Measurements from ENCODE around the gene TMSB10. TPM values are rescaled to one million over a fixed set of nuclear protein-coding genes. Genes with fewer than 3 reads are reported as not detected.

TMSB10 gene
- total RNA-seq (2022; extraction: Qiagen RNA extraction): 9,999 to 13,018 TPM (median 10,590 TPM) in 5 replicates

GRCh38 chr2:84905181-84906107, at the start of gene TMSB10:
TMSB10 (plus strand) TSS chr2:84905656.

GRCh38 chr2:84880645-84881521, 24.6 kb upstream of the TMSB10 start, which contains the start of gene TRABD2A:
TRABD2A (minus strand) TSS chr2:84881084; CDS start chr2:84881039, 45 bp downstream.

Other genes starting within 250 kb of the TMSB10 start
- 11.2 to 16.2 TPM (median 14.5 TPM) in 5 replicates for gene TRABD2A, start 24.6 kb upstream of the TMSB10 start, total RNA-seq (2022; extraction: Qiagen RNA extraction)
- gene KCMF1, start 65.5 kb downstream of the TMSB10 start, total RNA-seq (2022; extraction: Qiagen RNA extraction): 105 to 141 TPM (median 129 TPM) in 5 replicates
- gene TCF7L1, start 227.7 kb downstream of the TMSB10 start, total RNA-seq (2022; extraction: Qiagen RNA extraction): 7.5 to 12.4 TPM (median 11.6 TPM) in 5 replicates

All from A549 treated with dexamethasone at 1 μM for 4 hours (cell line).